Panc1 (cell line): Measurements from ENCODE around the gene DNPH1. TPM values are rescaled to one million over a fixed set of nuclear protein-coding genes. Genes with fewer than 3 reads are reported as not detected.

Experiments used
- ATAC-seq: fragments of 200-7000 bp; cut with Tn5 transposase; 2 replicates; pipeline ENCODE4 v1.9.1; 2020; ENCODE audit warnings: mild to moderate bottlenecking, moderate library complexity
- BruUV-seq: library from RNA; stranded (reverse); fragments of 400-500 nt; replicated peaks from 2 replicates; lab custom pipeline; 2021; lab: Mats Ljungman, UMichigan
- CTCF ChIA-PET: fragments of 300-600 bp; sonication (Branson Sonifier 250); formaldehyde crosslinking; loops from one replicate; lab custom pipeline; 2022; ENCODE audit warnings: antibody characterized with exemption; lab: Charles Lee
- POLR2A ChIA-PET: fragments of 300-600 bp; sonication (Branson Sonifier 250); formaldehyde crosslinking; loops from one replicate; lab custom pipeline; 2022; ENCODE audit warnings: antibody characterized with exemption; lab: Charles Lee
- DNase-seq: peaks from one replicate; pipeline ENCODE4 v3.0.0-alpha.2; 2010; ENCODE audit warnings: low read depth, low spot score
- H3K27ac ChIP-seq: 2 replicates; pipeline ENCODE4 v1.5.1; 2011; ENCODE audit warnings: mild to moderate bottlenecking, low read length, inconsistent platforms
- H3K27me3 ChIP-seq: fragments of 200-500 bp; sonication (Bioruptor generic); 2 replicates; pipeline ENCODE4 v1.6.0; 2014; ENCODE audit warnings: low read length, inconsistent platforms; ENCODE audit not compliant: control insufficient read depth, insufficient read depth
- H3K36me3 ChIP-seq: fragments of 200-500 bp; sonication (Bioruptor generic); 2 replicates; pipeline ENCODE4 v1.5.1; 2014; ENCODE audit warnings: inconsistent platforms, mild to moderate bottlenecking, low read length, moderate library complexity; ENCODE audit not compliant: control insufficient read depth, insufficient read depth
- H3K4me1 ChIP-seq: 2 replicates; pipeline ENCODE4 v1.5.1; 2011; ENCODE audit warnings: inconsistent platforms, mild to moderate bottlenecking, low read length, moderate library complexity; ENCODE audit not compliant: control insufficient read depth, insufficient read depth
- H3K4me3 ChIP-seq, 2 experiments: 2 replicates each; pipeline ENCODE4 v1.5.1; 2011 to 2012; ENCODE audit warnings: low read depth in 2 of 2, low read length in 2 of 2, mild to moderate bottlenecking in 2 of 2, inconsistent platforms in 1 of 2, moderate library complexity in 1 of 2
- H3K9me3 ChIP-seq: fragments of 200-500 bp; sonication (Bioruptor generic); 2 replicates; pipeline ENCODE4 v1.5.1; 2014; ENCODE audit warnings: low read depth, mild to moderate bottlenecking, inconsistent platforms, low read length, moderate library complexity; ENCODE audit not compliant: control insufficient read depth, insufficient read depth
- CTCF ChIP-seq: fragments of 450-650 bp; IDR thresholded peaks from 2 replicates; pipeline ENCODE4 v1.5.1; 2017; ENCODE audit warnings: mild to moderate bottlenecking
- POLR2AphosphoS5 ChIP-seq: IDR thresholded peaks from 2 replicates; pipeline ENCODE4 v1.6.1; 2012; ENCODE audit warnings: mild to moderate bottlenecking, low read depth, low read length, moderate library complexity
- REST ChIP-seq, 2 experiments: IDR thresholded peaks; 2 replicates each; pipeline ENCODE4 v1.6.1; 2011 to 2012; ENCODE audit warnings: low read depth in 2 of 2, control low read depth in 1 of 2, low read length in 1 of 2, mild to moderate bottlenecking in 1 of 2, moderate library complexity in 1 of 2; ENCODE audit not compliant: insufficient read depth in 1 of 2
- SIN3A ChIP-seq: IDR thresholded peaks from 2 replicates; pipeline ENCODE4 v1.6.1; 2012; ENCODE audit warnings: low read depth, mild to moderate bottlenecking, low read length, moderate library complexity, borderline replicate concordance; ENCODE audit not compliant: insufficient read depth
- TCF7L2 ChIP-seq: IDR thresholded peaks from 2 replicates; pipeline ENCODE4 v1.6.1; 2011; ENCODE audit warnings: mild to moderate bottlenecking, low read depth, low read length, inconsistent platforms
- in situ Hi-C: cut with HindIII; loops from 2 replicates; pipeline ENCODE4 v1.10.0; 2016; ENCODE audit warnings: low sequenced_read_pairs, low pct_unique_long_range_greater_than_20kb
- intact Hi-C: fragments of 100-400 bp; cut with micrococcal nuclease; formaldehyde crosslinking; loops from one replicate; pipeline ENCODE4 v1.10.0; 2022; ENCODE audit not compliant: unreplicated experiment
- total RNA-seq: library from RNA; stranded (reverse); gene quantifications from one replicate; pipeline ENCODE4 v1.2.1, GENCODE V29; 2021; ENCODE audit not compliant: unreplicated experiment

Gene DNPH1
- total RNA-seq, 1 experiment from 2014 or later: 67.3 TPM

GRCh38 chr6:43257367-43258145 is 28.3 kb upstream of the DNPH1 start:
- CTCF ChIA-PET: no interaction called here
- Histone ChIP-seq H3K9me3 (no peaks in the 10 kb centered on the region), H3K4me1 (no peaks in the 10 kb centered on the region; the same call in 1 of the 2 replicates), H3K4me3 (no peak overlapping the region), H3K27me3 (no peaks in the 10 kb centered on the region), H3K36me3 (no peaks in the 10 kb centered on the region), H3K27ac (no peak overlapping the region)
- in situ Hi-C loops: no loop called here
- DNase-seq (no peak), ATAC-seq (no peak; the same call in 1 of the 2 replicates)
- intact Hi-C loops: no loop called here
- BruUV-seq: no TSS peak
- POLR2A ChIA-PET: no interaction called here
- no peak for TF ChIP-seq SIN3A
- TF ChIP-seq CTCF: no peak
- no peak for TF ChIP-seq POLR2AphosphoS5
- TF ChIP-seq TCF7L2: no peak
- TF ChIP-seq REST (IDR thresholded peaks at IDR 0.05; ENCODE audit: insufficient read depth in 1 of 2, low read depth in 2 of 2, low read length in 1 of 2): no peak

- Histone ChIP-seq H3K36me3 (no peaks in the 10 kb centered on the region), H3K4me3 (no peak overlapping the region), H3K4me1 (no peaks in the 10 kb centered on the region; the same call in 1 of the 2 replicates), H3K9me3 (no peaks in the 10 kb centered on the region), H3K27ac (no peak overlapping the region), H3K27me3 (no peaks in the 10 kb centered on the region)
- no TSS peak for BruUV-seq
- intact Hi-C loops (no loop called here), in situ Hi-C loops (no loop called here)
- POLR2A ChIA-PET: interaction anchor here (0.6 kb wide), 1 partner anchor 381 kb away, joined by 8 read pairs; no protein-coding TSS in a partner anchor
- DNase-seq: no peak
- TF ChIP-seq POLR2AphosphoS5: no peak
- TF ChIP-seq REST (IDR thresholded peaks at IDR 0.05; ENCODE audit: insufficient read depth in 1 of 2, low read depth in 2 of 2, low read length in 1 of 2): no peak
- ATAC-seq: 0 out of 2 replicates have a peak, but pooled peaks have one; percentile 26
- CTCF ChIA-PET: no interaction called here
Measured at GRCh38 chr6:43256670-43257366, 27.5 kb upstream of the DNPH1 start.
